ENCODE measurements around the gene GAS6. TPM values are rescaled to one million over a fixed set of nuclear protein-coding genes. Genes with fewer than 3 reads are reported as not detected.
A peak's percentile ranks its signal among the peaks of the same experiment; 100 is the strongest.

Gene GAS6
- total RNA-seq, 1 donor from 2014 or later: 71.5 TPM

DNA sequence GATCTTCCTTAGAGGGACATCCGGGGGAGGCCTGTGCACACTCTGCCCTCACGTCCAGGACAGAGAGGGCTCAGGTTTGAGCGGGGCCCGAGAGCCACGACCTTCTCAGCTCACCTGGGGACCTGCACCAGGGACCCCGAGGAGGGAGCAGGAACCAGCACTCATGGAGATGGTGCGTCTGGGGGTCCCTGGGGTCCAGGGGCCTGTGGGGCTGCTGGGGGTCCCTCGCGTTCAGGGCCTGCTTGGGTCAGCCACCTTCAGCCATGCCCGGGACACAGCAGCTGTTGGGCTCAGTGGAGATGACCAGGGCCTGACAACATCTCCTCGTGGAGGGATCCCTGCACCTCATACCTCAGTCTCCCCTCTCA, 57.8 kb downstream of the GAS6 start:
- H3K27ac Mint-ChIP-seq: no peak overlapping the region
- peaks cover 5% of the 10 kb centered on the region for H3K4me1 Mint-ChIP-seq
- peaks cover 3% of the 10 kb centered on the region for H3K36me3 Mint-ChIP-seq
- H3K27me3 Mint-ChIP-seq (ENCODE audit: low read depth): no peaks in the 10 kb centered on the region
- H3K9me3 Mint-ChIP-seq: peaks cover 12% of the 10 kb centered on the region
- no peak for TF ChIP-seq CTCF (IDR thresholded peaks at IDR 0.05; ENCODE audit: unreplicated experiment)
- no peak for DNase-seq (ENCODE audit: low spot score in 2 of 2, unreplicated experiment in 2 of 2)
- H3K4me3 Mint-ChIP-seq: no peak overlapping the region

GRCh38 chr13:113805431-113806103, 58.3 kb downstream of the GAS6 start:
- Mint-ChIP-seq H3K4me1 (peaks cover 5% of the 10 kb centered on the region), H3K9me3 (peaks cover 12% of the 10 kb centered on the region), H3K36me3 (peaks cover 3% of the 10 kb centered on the region), H3K4me3 (no peak overlapping the region), H3K27ac (no peak overlapping the region), H3K27me3 (ENCODE audit: low read depth) (no peaks in the 10 kb centered on the region)
- DNase-seq (ENCODE audit: low spot score in 2 of 2, unreplicated experiment in 2 of 2): no peak
- no peak for TF ChIP-seq CTCF (IDR thresholded peaks at IDR 0.05; ENCODE audit: unreplicated experiment)

GRCh38 chr13:113804703-113805430, 59.0 kb downstream of the GAS6 start:
- H3K4me3 Mint-ChIP-seq: no peak overlapping the region
- H3K27me3 Mint-ChIP-seq (ENCODE audit: low read depth): no peaks in the 10 kb centered on the region
- TF ChIP-seq CTCF (IDR thresholded peaks at IDR 0.05; ENCODE audit: unreplicated experiment): no peak
- no peak overlapping the region for H3K27ac Mint-ChIP-seq
- H3K36me3 Mint-ChIP-seq: peaks cover 3% of the 10 kb centered on the region
- DNase-seq (ENCODE audit: low spot score in 2 of 2, unreplicated experiment in 2 of 2): no peak
- H3K4me1 Mint-ChIP-seq: peaks cover 5% of the 10 kb centered on the region
- peaks cover 8% of the 10 kb centered on the region for H3K9me3 Mint-ChIP-seq

- H3K4me3 Mint-ChIP-seq: no peak overlapping the region
- peak in 1 of 2 experiments; percentile 7 for DNase-seq (ENCODE audit: low spot score in 2 of 2, unreplicated experiment in 2 of 2)
- peaks cover 8% of the 10 kb centered on the region for H3K9me3 Mint-ChIP-seq
- H3K27me3 Mint-ChIP-seq (ENCODE audit: low read depth): no peaks in the 10 kb centered on the region
- H3K4me1 Mint-ChIP-seq: peaks cover 5% of the 10 kb centered on the region
- no peak for TF ChIP-seq CTCF (IDR thresholded peaks at IDR 0.05; ENCODE audit: unreplicated experiment)
- no peak overlapping the region for H3K27ac Mint-ChIP-seq
- H3K36me3 Mint-ChIP-seq: peaks cover 3% of the 10 kb centered on the region
Observed at GRCh38 chr13:113804017-113804702, 59.7 kb downstream of the GAS6 start.

GRCh38 chr13:113803409-113804016, 60.4 kb downstream of the GAS6 start:
- peaks cover 4% of the 10 kb centered on the region for H3K9me3 Mint-ChIP-seq
- H3K36me3 Mint-ChIP-seq: peaks cover 3% of the 10 kb centered on the region
- H3K4me1 Mint-ChIP-seq: peaks cover 5% of the 10 kb centered on the region
- DNase-seq (ENCODE audit: low spot score in 2 of 2, unreplicated experiment in 2 of 2): no peak
- no peak for TF ChIP-seq CTCF (IDR thresholded peaks at IDR 0.05; ENCODE audit: unreplicated experiment)
- no peak overlapping the region for H3K4me3 Mint-ChIP-seq
- H3K27me3 Mint-ChIP-seq (ENCODE audit: low read depth): no peaks in the 10 kb centered on the region
- H3K27ac Mint-ChIP-seq: no peak overlapping the region
